ENCODE results near the gene SUPT20H. TPM values are rescaled to one million over a fixed set of nuclear protein-coding genes. Genes with fewer than 3 reads are reported as not detected.

The SUPT20H gene
- total and polyA plus RNA-seq, 7 donors, result 14.3 to 30.1 (median 22.3) TPM

DNA sequence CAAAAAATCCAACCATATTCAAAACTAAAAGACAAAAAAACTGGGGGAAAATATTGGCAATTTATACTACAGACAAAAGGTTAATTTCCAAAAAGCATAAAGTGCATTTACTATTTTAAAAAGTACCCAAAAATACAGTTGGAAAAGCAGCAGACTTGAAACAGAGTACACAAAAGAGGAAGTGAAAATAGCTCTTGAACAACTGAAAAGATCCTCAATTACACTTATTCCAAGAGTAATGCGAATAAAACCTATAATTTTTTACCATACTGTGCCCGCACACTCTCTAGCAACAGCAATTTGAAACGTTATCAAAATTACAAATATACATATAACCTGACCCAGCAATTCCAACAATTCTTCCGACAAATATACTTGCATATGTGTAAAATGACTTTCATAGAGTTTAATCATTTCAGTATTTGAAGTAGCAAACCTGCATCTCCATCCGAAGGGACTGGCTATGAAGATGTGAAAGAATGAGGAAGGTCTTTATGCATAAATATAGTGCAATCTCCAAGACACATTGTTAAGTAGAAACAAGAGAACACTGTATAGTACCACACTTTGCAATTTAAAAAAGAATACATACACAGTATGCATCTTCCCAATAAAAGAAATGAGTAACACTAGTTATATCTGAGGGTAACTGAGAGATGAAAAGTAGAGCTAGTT lies 85.7 kb downstream of the SUPT20H start:
- Histone ChIP-seq H3K4me1 (no peaks in the 10 kb centered on the region), H3K4me3 (no peak overlapping the region), H3K36me3 (ENCODE audit: insufficient read depth in 1 of 2, low read depth in 1 of 2) (peaks cover 0 to 70% of the 10 kb centered on the region in 2 donors), H3K27me3 (ENCODE audit: insufficient read depth in 3 of 3, low read length in 2 of 3) (no peaks in the 10 kb centered on the region), H3K9me3 (no peaks in the 10 kb centered on the region), H3K27ac (no peak overlapping the region)
- WGBS, 3 donors, result 96 to 97% (median 97%) methylated on average over 5 of the region's 5 CpGs
- no peak for DNase-seq
- TF ChIP-seq, protein P1, sequence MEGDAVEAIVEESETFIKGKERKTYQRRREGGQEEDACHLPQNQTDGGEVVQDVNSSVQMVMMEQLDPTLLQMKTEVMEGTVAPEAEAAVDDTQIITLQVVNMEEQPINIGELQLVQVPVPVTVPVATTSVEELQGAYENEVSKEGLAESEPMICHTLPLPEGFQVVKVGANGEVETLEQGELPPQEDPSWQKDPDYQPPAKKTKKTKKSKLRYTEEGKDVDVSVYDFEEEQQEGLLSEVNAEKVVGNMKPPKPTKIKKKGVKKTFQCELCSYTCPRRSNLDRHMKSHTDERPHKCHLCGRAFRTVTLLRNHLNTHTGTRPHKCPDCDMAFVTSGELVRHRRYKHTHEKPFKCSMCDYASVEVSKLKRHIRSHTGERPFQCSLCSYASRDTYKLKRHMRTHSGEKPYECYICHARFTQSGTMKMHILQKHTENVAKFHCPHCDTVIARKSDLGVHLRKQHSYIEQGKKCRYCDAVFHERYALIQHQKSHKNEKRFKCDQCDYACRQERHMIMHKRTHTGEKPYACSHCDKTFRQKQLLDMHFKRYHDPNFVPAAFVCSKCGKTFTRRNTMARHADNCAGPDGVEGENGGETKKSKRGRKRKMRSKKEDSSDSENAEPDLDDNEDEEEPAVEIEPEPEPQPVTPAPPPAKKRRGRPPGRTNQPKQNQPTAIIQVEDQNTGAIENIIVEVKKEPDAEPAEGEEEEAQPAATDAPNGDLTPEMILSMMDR (IDR thresholded peaks at IDR 0.05), result no peak
- intact Hi-C loops (cut with DNase I), result no loop called here
- no peak for ATAC-seq

DNA sequence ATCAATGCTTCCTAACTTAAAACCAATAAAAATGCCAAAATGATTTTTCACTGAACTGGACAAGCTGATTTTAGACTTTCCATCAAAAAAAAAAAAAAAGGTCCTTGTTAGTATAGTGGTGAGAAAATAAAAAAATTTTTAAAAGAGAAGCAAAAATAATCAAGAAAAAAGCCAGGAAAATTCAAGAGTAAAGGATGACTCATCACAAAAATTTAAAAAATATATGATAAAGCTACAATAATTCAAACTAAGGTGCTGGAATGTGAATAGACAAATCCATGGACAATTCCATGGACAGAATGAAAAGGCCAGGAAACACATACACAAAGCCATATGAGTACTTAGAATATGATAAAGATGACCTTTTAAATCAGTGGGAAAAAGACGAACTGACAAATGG lies 86.5 kb downstream of the SUPT20H start:
- no peak for ATAC-seq
- Histone ChIP-seq H3K4me3 (no peak overlapping the region), H3K27ac (no peak overlapping the region), H3K9me3 (no peaks in the 10 kb centered on the region), H3K27me3 (ENCODE audit: insufficient read depth in 3 of 3, low read length in 2 of 3) (no peaks in the 10 kb centered on the region), H3K36me3 (ENCODE audit: insufficient read depth in 1 of 2, low read depth in 1 of 2) (peaks cover 0 to 72% of the 10 kb centered on the region in 2 donors), H3K4me1 (no peaks in the 10 kb centered on the region)
- intact Hi-C loops (cut with DNase I), result no loop called here
- 94 to 100% (median 100%) methylated on average over 1 of the region's 1 CpG for WGBS, 3 donors
- DNase-seq, result no peak
- TF ChIP-seq, protein P1 (IDR thresholded peaks at IDR 0.05), result no peak

DNA sequence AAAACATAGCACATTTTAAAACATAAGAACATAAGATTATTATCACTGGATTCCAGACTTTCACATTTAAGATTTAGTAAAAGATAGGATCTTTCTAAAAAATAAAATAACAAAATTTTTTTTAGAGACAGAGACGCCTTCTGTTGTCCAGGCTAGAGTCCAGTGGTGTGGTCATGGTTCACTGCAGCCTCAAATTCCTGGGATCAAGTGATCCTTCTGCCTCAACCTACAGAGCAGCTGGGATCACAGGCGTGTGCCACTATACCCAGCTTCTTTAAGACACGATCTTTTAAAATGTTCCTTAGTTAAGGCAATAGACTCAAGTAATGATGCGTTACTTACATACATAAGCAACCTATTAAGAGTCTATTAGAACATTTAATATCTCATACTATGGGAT lies 93.1 kb downstream of the SUPT20H start:
- intact Hi-C loops (cut with DNase I), result loop anchor here in 1 of 2 donors (10.0 kb wide), 1 partner anchor 58 kb away; no protein-coding TSS in a partner anchor
- no peaks in the 10 kb centered on the region for H3K4me1 ChIP-seq
- peaks cover 4 to 87% of the 10 kb centered on the region in 2 donors for H3K36me3 ChIP-seq (ENCODE audit: insufficient read depth in 1 of 2, low read depth in 1 of 2)

DNA sequence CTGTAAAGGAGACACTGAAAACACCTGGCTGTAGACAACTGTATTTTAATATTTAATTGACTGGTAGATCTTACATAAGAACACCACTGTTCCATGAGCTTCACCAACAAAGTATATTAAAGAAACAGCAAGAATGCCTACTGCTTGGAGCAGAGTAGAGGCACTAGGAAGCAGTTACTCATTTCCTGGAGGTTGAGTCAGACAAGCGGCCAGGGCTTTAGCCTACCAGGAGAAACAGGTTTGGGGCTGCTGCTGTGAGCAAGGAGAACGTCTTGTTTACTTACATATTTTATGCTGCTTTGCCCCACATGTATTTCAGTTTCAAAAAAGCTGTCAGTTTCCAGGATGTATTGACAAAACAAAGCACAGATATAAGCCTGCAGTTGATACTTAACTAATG lies 93.7 kb downstream of the SUPT20H start:
- Histone ChIP-seq H3K9me3 (no peaks in the 10 kb centered on the region), H3K4me3 (no peak overlapping the region), H3K27me3 (ENCODE audit: insufficient read depth in 3 of 3, low read length in 2 of 3) (no peaks in the 10 kb centered on the region), H3K36me3 (ENCODE audit: insufficient read depth in 1 of 2, low read depth in 1 of 2) (peaks cover 4 to 87% of the 10 kb centered on the region in 2 donors), H3K27ac (no peak overlapping the region), H3K4me1 (no peaks in the 10 kb centered on the region)
- no peak for DNase-seq
- no peak for ATAC-seq
- TF ChIP-seq, protein P1 (IDR thresholded peaks at IDR 0.05), result no peak
- 76 to 81% (median 79%) methylated on average over 2 of the region's 2 CpGs for WGBS, 3 donors
- intact Hi-C loops (cut with DNase I), result loop anchor here in 1 of 2 donors (10.0 kb wide), 1 partner anchor 59 kb away; no protein-coding TSS in a partner anchor

More for the DNA sequence above, 93.1 kb downstream of the SUPT20H start:
- TF ChIP-seq, protein P1 (IDR thresholded peaks at IDR 0.05), result no peak
- DNase-seq (no peak), ATAC-seq (no peak)
- Histone ChIP-seq H3K9me3 (no peaks in the 10 kb centered on the region), H3K4me3 (no peak overlapping the region), H3K27ac (no peak overlapping the region), H3K27me3 (ENCODE audit: insufficient read depth in 3 of 3, low read length in 2 of 3) (no peaks in the 10 kb centered on the region)
- WGBS, 3 donors, result 85 to 94% (median 90%) methylated on average over 4 of the region's 4 CpGs
